ENCODE data around the gene SECISBP2. TPM values are rescaled to one million over a fixed set of nuclear protein-coding genes. Genes with fewer than 3 reads are reported as not detected.

Gene SECISBP2
- total and polyA plus RNA-seq, 2 donors (not counting 1 experiment from before 2014, with no cell fraction given): 23.0 to 33.0 TPM

DNA sequence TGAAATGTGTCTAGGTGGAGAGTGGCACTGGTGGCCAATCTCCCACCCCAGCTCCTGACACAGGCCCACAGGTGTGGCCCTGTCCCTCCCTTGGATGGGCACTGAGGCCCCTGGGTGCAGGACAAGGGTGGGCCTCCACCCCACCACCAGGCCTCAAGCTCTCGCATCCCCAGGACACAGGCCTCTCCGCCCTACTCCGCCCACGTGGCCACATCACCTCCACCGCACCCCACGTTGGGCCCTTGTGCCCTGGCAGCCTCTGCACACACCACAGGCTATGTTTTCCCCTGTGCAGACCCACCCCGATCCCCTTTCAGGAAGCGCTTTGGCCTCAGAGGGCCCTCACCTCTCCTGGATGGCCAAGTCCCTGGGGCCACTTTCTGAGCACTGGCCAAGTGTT, 54.7 kb downstream of the SECISBP2 start:
- H3K27me3 ChIP-seq (ENCODE audit: control insufficient read depth, insufficient read depth, low read length): no peaks in the 10 kb centered on the region

DNA sequence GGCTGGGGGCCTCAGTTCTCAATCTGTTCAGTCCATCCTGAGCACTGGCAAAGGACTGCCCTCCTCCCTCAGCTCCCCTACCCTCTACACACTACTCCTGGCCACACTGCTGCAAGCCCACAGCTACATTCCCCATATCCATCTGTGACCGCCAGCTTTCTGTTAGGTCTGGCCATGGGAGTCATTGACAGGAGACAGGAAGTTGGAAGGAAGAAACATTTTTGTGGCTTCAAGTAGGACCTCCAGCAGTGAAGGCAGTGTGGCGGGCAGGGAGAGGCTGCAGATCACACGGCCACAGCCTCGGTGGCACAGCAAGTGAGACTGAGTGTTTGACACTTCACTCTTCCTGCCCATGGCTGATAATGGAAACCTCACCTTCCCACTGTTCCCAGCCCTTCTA, 55.9 kb downstream of the SECISBP2 start:
- H3K27me3 ChIP-seq (ENCODE audit: control insufficient read depth, insufficient read depth, low read length): no peaks in the 10 kb centered on the region
- H4K20me1 ChIP-seq (ENCODE audit: control insufficient read depth, extremely low read depth, insufficient read depth, low read length): no peaks in the 10 kb centered on the region
- no peak overlapping the region for H3K27ac ChIP-seq (ENCODE audit: insufficient read depth, low read length)
- H3K4me1 ChIP-seq (ENCODE audit: control insufficient read depth, extremely low read depth, insufficient read depth, low read length): no peaks in the 10 kb centered on the region
- H3K9me3 ChIP-seq (ENCODE audit: control insufficient read depth, insufficient read depth, low read depth, low read length): no peaks in the 10 kb centered on the region
- DNase-seq (ENCODE audit: low read depth in 2 of 2): peak in 1 of 2 donors; percentile 50
- H3K79me2 ChIP-seq (ENCODE audit: control insufficient read depth, insufficient read depth, low read length): no peaks in the 10 kb centered on the region
- H3K36me3 ChIP-seq (ENCODE audit: control insufficient read depth, insufficient read depth, low read length): no peaks in the 10 kb centered on the region
- H3K4me3 ChIP-seq (replicated peaks in 1 of 4; ENCODE audit: control extremely low read depth in 1 of 4, insufficient read depth in 1 of 4, low read depth in 3 of 4, low read length in 4 of 4): no peak overlapping the region
- no peak overlapping the region for H2AFZ ChIP-seq (ENCODE audit: low read length)
- TF ChIP-seq CTCF (conservative IDR thresholded peaks at IDR 0.05 in 1 of 2, IDR thresholded peaks at IDR 0.05 in 1 of 2; ENCODE audit: low read depth in 1 of 2, low read length in 2 of 2): no peak
- no peak for TF ChIP-seq EZH2 (IDR thresholded peaks at IDR 0.05; ENCODE audit: low read length, missing control alignments)
- H3K9ac ChIP-seq (ENCODE audit: insufficient read depth, low read length): no peak overlapping the region
- no peak overlapping the region for H3K4me2 ChIP-seq (ENCODE audit: extremely low read depth, insufficient read depth, low read length)

More for the DNA sequence above, 54.7 kb downstream of the SECISBP2 start:
- no peak for DNase-seq (ENCODE audit: low read depth in 2 of 2)
- Histone ChIP-seq H3K27ac (ENCODE audit: insufficient read depth, low read length) (no peak overlapping the region), H3K4me2 (ENCODE audit: extremely low read depth, insufficient read depth, low read length) (no peak overlapping the region), H4K20me1 (ENCODE audit: control insufficient read depth, extremely low read depth, insufficient read depth, low read length) (no peaks in the 10 kb centered on the region), H3K79me2 (ENCODE audit: control insufficient read depth, insufficient read depth, low read length) (no peaks in the 10 kb centered on the region), H3K36me3 (ENCODE audit: control insufficient read depth, insufficient read depth, low read length) (no peaks in the 10 kb centered on the region), H3K4me3 (replicated peaks in 1 of 4; ENCODE audit: control extremely low read depth in 1 of 4, insufficient read depth in 1 of 4, low read depth in 3 of 4, low read length in 4 of 4) (no peak overlapping the region), H2AFZ (ENCODE audit: low read length) (no peak overlapping the region), H3K9me3 (ENCODE audit: control insufficient read depth, insufficient read depth, low read depth, low read length) (no peaks in the 10 kb centered on the region), H3K4me1 (ENCODE audit: control insufficient read depth, extremely low read depth, insufficient read depth, low read length) (no peaks in the 10 kb centered on the region), H3K9ac (ENCODE audit: insufficient read depth, low read length) (no peak overlapping the region)
- TF ChIP-seq EZH2 (IDR thresholded peaks at IDR 0.05; ENCODE audit: low read length, missing control alignments) (no peak), CTCF (conservative IDR thresholded peaks at IDR 0.05 in 1 of 2, IDR thresholded peaks at IDR 0.05 in 1 of 2; ENCODE audit: low read depth in 1 of 2, low read length in 2 of 2) (no peak)

DNA sequence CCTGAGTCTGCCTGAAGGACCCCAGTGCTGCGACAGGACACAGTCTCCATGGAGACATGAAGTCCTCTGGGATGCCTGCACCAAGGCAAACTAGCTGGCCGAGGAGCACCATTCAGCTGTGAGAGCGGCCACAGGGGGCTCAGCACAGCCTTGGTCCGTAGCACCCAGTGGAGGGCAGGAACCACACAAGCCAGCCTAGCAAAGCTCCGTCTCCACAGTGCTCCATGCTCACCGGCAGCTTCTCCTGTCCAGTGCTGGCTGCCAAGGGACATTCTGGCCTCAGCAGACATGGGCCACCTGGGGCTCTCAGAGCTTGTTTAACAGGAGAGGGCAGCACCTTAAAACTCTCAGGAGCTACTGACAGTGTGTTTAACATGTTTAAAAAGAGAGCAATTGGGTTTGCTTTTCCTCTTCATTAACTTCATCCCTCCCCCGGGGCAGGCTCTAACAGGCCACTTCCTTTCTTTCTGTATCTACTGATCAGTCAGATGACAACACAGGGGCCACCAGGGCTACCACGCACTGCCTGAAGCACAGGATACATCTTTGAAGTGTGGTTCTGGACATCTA, 57.0 kb downstream of the SECISBP2 start:
- no peak overlapping the region for H3K27ac ChIP-seq (ENCODE audit: insufficient read depth, low read length)
- H3K4me2 ChIP-seq (ENCODE audit: extremely low read depth, insufficient read depth, low read length): no peak overlapping the region
- no peaks in the 10 kb centered on the region for H3K36me3 ChIP-seq (ENCODE audit: control insufficient read depth, insufficient read depth, low read length)
- no peak overlapping the region for H3K9ac ChIP-seq (ENCODE audit: insufficient read depth, low read length)
- H3K4me1 ChIP-seq (ENCODE audit: control insufficient read depth, extremely low read depth, insufficient read depth, low read length): no peaks in the 10 kb centered on the region
- H2AFZ ChIP-seq (ENCODE audit: low read length): no peak overlapping the region
- H3K9me3 ChIP-seq (ENCODE audit: control insufficient read depth, insufficient read depth, low read depth, low read length): no peaks in the 10 kb centered on the region
- H3K79me2 ChIP-seq (ENCODE audit: control insufficient read depth, insufficient read depth, low read length): no peaks in the 10 kb centered on the region
- TF ChIP-seq CTCF (conservative IDR thresholded peaks at IDR 0.05 in 1 of 2, IDR thresholded peaks at IDR 0.05 in 1 of 2; ENCODE audit: low read depth in 1 of 2, low read length in 2 of 2): no peak
- no peak for TF ChIP-seq EZH2 (IDR thresholded peaks at IDR 0.05; ENCODE audit: low read length, missing control alignments)
- H3K4me3 ChIP-seq (replicated peaks in 1 of 4; ENCODE audit: control extremely low read depth in 1 of 4, insufficient read depth in 1 of 4, low read depth in 3 of 4, low read length in 4 of 4): no peak overlapping the region
- DNase-seq (ENCODE audit: low read depth in 2 of 2): no peak
- H3K27me3 ChIP-seq (ENCODE audit: control insufficient read depth, insufficient read depth, low read length): no peaks in the 10 kb centered on the region
- no peaks in the 10 kb centered on the region for H4K20me1 ChIP-seq (ENCODE audit: control insufficient read depth, extremely low read depth, insufficient read depth, low read length)

Measured in fibroblast of lung (primary cell).